ENCODE results near the gene PROM1.

PROM1 gene

GRCh38 chr4:15944895-15945294, 138.9 kb downstream of the PROM1 start:
- no peak for DNase-seq (ENCODE audit: low spot score)

DNA sequence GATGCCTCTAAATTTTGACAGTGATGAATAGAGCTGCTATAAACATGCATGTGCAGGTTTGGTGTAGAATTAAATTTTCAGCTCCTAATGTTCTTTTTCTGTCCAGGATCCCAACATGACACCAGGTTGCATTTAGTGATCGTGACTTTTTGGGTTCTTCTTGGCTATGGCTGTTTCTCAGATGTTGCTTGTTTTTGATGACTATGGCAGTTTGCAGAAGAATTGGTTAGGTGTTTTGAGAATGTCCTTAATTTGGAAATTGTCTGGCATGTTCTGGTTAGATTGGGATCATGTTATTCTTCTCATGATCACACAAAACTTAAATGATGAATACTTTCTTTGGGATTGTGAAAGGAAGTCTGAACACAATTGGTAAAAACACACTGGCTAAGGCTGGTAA, 141.5 kb downstream of the PROM1 start:
- DNase-seq (ENCODE audit: low spot score): no peak

DNA sequence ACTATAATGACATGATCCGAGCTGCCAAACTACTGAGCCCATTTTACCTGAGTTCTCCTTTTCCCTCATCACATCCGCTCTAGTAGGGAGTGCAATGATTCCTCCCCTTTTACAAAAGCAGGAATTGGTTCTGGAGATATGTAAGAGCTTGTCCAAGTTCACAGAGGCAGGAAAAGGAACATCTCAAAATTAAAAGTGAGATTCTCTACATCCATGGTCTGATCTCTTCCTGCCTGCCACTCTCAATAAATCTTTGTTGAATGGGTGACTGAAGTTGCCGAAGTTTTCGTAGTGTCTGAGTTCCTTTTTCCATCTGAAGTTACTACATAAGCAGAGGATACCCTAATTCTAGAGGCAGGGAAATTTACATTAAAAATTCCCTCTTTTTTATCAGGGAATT, 145.2 kb downstream of the PROM1 start, which contains the start of gene FGFBP1:
FGFBP1 (minus strand) TSS at position 101 of the 400 bp plus-strand sequence. CDS start 2,108 bp downstream, outside the sequence.
- no peak for DNase-seq (ENCODE audit: low spot score)

DNA sequence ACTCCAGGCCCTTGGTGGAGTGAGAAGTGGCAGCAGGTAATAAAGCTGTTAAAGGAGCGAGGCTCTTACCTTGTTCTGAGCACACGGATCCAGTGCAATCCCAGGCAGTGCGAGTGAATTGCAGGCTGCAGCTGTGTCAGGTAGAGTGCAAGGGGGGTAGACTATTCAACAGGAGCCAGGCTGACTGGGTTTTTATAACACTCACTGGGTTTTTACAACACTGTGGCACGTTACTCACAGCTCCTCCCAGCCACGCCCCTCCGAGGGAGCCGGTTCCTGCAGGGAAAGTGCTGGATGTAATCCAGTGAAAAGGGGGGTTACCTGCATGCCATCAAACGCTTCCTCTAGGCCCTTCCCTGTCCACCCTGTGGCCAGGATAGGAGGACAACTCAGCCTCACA, 145.6 kb downstream of the PROM1 start:
- DNase-seq (ENCODE audit: low spot score): peak; percentile 62

- no peak for DNase-seq (ENCODE audit: low spot score)
Observed at GRCh38 chr4:15936495-15936894, 147.3 kb downstream of the PROM1 start.

DNA sequence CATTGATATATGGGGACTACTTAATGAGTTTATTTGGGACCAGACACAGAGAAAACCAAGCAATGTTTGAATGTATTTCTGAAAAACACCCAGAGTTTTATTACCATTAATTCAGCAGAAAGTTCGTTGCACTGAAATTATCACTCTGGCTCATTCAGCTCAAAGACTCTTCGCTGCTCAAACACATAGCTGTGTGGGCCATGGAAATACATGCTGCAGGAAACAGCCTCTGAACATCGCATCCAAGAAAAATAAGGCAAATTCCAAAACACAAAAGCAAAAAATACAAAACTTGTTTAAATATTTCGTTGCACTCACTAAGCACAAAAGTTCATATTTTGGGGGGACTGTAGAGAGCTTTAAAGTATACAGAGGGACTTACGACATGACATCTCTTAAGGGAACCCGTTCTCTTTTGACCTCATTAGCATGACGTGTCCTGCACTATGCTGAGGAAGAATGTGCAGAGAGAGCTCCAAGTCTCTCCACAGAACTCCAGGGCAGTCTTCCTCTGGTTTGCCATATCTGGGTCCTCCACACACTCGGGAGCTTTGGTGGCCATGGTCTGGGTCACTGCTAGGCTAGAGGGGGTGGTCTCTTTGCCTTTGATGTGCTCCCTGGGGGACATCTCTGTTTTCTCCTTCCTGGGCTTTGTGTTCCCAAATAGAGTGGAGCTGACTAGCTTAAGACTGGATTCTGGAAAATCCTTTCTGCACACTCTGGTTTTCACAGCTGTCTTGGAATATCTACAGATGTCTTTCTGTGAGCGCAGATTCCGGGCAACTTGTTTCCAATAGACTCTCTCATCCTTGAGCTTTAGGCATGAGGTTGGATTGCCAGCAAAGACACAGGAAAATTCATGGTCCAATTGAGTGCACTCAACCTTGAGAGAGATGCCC, 148.1 kb downstream of the PROM1 start:
- DNase-seq (ENCODE audit: low spot score): no peak

DNA sequence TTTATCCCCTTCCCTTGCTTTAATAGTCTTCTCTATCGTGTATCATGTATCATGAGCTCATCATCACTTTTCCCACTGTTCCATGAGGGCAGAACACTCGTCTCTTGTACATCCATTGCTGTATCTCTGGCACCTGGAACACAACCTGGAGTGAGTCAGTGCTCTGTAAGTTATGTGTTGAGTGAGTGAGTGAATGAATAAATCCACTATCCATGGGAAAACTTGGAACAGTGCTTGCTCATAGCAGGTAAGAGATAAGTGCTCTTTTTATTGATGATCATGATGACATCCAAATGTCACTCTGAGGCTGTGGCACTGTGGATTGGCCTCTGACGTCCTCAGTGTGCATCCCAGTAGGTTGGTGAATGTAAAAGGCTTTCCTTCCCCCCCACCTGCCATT, 149.6 kb downstream of the PROM1 start:
- no peak for DNase-seq (ENCODE audit: low spot score)

- DNase-seq (ENCODE audit: low spot score): no peak
Observed at GRCh38 chr4:15931451-15932210, 152.2 kb downstream of the PROM1 start.

GRCh38 chr4:15930314-15930713, 153.5 kb downstream of the PROM1 start:
- DNase-seq (ENCODE audit: low spot score): no peak

DNA sequence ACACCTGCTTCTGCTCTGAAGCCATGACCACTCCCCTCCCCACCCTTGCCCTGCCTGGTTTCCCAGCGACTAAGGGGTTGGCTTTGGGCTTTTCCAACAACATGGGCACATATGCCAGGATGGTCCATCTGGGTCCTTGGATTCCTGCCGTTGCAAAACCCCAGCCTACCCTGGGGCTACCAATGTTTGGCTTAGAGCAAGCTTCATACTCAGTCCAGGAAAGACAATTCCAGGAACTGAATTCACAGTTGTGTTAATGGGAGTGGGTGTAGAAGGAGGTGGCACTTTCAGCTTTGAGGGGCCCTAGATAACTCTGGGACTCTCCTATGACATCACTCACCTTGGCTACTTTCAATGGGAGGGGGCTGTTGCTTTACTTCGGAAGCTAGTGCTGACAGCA, 154.3 kb downstream of the PROM1 start:
- DNase-seq (ENCODE audit: low spot score): no peak

GRCh38 chr4:15928883-15929282, 154.9 kb downstream of the PROM1 start:
- DNase-seq (ENCODE audit: low spot score): no peak

GRCh38 chr4:15926486-15926885, 157.3 kb downstream of the PROM1 start:
- no peak for DNase-seq (ENCODE audit: low spot score)

GRCh38 chr4:15925830-15926229, 158.0 kb downstream of the PROM1 start:
- DNase-seq (ENCODE audit: low spot score): no peak

DNA sequence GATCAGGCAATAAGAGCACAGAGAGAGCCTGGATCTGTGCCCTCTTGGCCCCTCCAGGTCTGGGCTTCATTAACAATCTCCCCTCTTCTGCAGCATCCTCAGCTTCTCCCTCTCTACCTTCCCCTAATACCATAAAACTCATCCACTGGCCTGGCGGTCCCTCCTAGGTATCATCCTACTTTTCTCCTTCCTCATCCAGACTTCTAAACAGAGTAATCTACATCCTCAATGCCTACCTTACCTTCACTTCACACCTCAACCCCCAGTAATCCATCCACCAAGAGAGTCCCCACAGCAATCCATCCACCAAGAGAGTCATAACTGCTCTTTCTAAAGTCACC, 162.3 kb downstream of the PROM1 start:
- no peak for DNase-seq (ENCODE audit: low spot score)

DNA sequence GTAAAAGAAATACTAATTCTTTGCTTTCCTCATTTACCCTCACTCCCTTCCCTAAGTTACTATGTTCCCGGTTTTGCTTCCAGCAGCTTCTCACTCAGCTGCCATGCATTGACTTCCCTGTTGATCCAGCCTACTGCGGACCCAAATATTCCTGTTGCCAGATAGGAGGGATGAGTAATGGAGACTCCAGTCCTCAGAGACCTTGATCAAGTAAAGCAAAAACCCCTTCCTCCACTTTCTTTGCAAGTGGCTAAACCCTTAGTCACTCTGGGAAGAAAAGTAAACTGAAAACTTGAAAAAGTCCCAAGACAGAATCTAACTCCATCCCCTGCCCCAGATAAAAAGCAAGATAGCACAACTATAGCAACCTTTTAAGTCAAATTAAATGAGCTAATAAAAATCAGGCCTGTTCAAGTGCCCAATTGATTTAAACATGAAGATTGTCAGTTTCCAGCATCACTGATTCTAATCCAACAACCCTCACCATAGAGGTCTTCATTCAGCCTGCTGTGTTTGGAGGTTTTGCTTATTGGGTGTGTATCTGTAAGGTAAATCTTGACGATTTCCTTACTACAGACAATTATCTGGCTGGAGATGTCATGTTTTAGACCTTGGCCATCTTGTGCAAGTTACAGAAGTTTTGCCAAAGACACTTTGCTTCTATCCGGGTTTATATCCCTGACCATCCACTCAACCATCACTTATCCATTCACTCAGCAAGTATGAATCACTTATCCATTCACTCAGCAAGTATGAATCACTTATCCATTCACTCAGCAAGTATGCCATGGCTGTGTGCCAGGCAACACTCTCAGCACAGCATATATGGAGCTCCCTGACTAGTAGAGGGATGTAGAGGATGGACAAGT, 162.9 kb downstream of the PROM1 start:
- no peak for DNase-seq (ENCODE audit: low spot score)

- no peak for DNase-seq (ENCODE audit: low spot score)
Observed at GRCh38 chr4:15918484-15919129, 165.2 kb downstream of the PROM1 start.
